Adipocyte (in vitro differentiated cells): ENCODE measurements around the gene TGM2.
"Not testable (repeated sequence)": the region's sequence is repeated elsewhere in the genome, so short reads cannot be mapped to it uniquely, and the experiment has no call there.

Experiments
- DNase-seq: peaks from one replicate; pipeline ENCODE4 v3.0.0-alpha.2; 2015; ENCODE audit warnings: low read depth
- H3K27me3 ChIP-seq: replicated peaks from 2 replicates; pipeline ENCODE4 v1.7.0; 2013; ENCODE audit warnings: mild to moderate bottlenecking, low read length, moderate library complexity; ENCODE audit not compliant: control insufficient read depth, insufficient read depth
- H3K36me3 ChIP-seq: 2 replicates; pipeline ENCODE4 v1.7.0; 2013; ENCODE audit warnings: low read length, mild to moderate bottlenecking, moderate library complexity; ENCODE audit not compliant: control insufficient read depth, insufficient read depth, severe bottlenecking
- H3K4me1 ChIP-seq: 2 replicates; pipeline ENCODE4 v1.7.0; 2013; ENCODE audit warnings: mild to moderate bottlenecking, low read length, moderate library complexity; ENCODE audit not compliant: control insufficient read depth, insufficient read depth
- H3K4me3 ChIP-seq: 2 replicates; pipeline ENCODE4 v1.7.0; 2013; ENCODE audit warnings: mild to moderate bottlenecking, low read length, moderate library complexity
- H3K9ac ChIP-seq: 2 replicates; pipeline ENCODE4 v1.7.0; 2013; ENCODE audit warnings: mild to moderate bottlenecking, low read length, moderate library complexity
- H3K9me3 ChIP-seq: 2 replicates; pipeline ENCODE4 v1.7.0; 2013; ENCODE audit warnings: mild to moderate bottlenecking, low read length, moderate library complexity; ENCODE audit not compliant: control insufficient read depth

TGM2 gene

DNA sequence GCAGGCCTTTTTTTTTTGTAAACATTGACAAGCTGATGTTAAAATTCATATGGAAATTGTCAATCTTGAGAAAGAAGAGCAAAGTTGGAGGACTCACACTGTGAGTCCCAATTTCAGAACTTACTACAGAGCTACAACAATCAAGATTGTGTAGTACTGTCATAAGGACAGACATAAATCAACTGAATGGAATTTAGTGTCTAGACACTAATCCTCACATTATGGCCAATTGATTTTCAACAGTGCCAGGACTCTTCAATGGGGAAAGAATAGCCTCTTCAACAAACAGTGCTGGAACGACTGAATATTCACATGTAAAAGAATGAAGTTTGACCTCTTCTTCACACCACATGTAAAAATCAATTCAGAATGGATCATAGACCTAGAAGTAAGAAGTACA is 60.8 kb downstream of the TGM2 start:
- Histone ChIP-seq H3K9ac (no peak overlapping the region), H3K27me3 (no peaks in the 10 kb centered on the region), H3K4me1 (peaks cover 12% of the 10 kb centered on the region), H3K36me3 (no peaks in the 10 kb centered on the region), H3K4me3 (no peak overlapping the region), H3K9me3 (peaks cover 19% of the 10 kb centered on the region)
- no peak for DNase-seq

DNA sequence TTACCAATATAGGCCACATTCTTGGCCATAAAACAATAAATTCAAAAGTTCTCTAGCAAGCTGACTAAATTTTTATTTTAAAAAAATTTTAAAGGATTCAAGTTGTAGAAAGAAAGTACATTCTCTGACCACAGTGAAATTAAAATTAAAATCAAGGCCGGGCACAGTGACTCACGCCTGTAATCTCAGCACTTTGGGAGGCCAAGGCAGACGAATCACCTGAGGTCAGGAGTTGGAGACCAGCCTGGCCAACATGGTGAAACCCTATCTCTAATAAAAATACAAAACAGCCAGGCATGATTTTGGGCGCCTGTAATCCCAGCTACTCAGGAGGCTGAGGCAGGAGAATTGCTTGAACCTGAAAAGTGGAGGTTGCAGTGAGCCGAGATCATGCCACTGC is 62.9 kb downstream of the TGM2 start:
- not testable (repeated sequence) for H3K27me3 ChIP-seq, H3K4me3 ChIP-seq, H3K36me3 ChIP-seq, H3K9ac ChIP-seq, DNase-seq, H3K4me1 ChIP-seq
- H3K9me3 ChIP-seq, result peaks cover 19% of the 10 kb centered on the region

DNA sequence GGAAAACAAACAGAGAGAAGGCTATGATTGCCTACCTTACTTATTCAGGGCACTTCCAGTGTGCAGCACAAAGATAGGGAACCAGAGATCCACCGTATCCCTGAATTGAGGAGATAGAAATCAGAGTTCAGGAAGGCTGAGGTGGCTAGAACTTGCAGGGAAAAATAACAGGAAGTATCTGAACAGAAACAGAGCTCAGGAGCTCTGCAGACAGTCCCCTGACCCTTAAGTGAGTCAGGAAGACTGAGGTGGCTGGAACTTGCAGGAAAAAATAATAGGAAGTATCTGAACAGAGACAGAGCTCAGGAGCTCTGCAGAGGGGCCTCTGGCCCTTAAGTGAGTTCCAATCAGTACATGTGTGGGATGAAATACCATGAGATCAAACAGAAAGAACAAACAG is 66.1 kb downstream of the TGM2 start:
- no peak for DNase-seq

DNA sequence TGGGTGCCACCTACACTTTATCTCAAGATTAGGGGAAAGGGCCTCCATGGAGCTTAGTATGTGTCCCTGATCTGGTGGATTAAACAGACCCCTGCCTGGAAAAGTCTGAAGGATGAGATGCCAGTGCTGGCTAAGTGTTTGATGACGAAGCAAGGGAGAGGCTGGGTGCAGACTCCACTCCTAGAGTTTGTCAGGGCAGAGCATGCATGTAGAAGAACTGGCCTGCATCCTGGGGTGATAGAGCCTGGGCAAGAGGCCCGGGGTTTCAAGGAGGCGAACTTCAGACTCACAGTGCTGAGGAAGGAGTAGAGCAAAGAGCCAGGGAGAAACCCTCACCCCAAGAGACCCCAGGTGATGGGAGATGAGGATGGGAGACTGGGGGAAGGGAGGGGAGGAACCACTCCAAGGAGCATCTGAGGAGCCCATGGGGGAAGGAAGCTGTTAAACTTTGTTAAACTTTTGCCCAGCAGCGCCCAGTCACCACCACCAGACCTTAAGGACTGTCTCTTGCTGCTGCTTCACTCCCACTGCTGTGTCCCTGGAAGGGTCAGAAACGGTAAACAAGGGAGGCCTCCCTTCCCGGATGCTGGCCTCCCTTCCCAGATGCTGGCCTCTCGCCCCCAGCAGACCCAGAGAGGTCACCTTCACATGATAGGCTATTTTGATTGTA is 69.9 kb downstream of the TGM2 start:
- Histone ChIP-seq H3K36me3 (peaks cover 14% of the 10 kb centered on the region), H3K9ac (no peak overlapping the region), H3K9me3 (peaks cover 3% of the 10 kb centered on the region), H3K4me3 (no peak overlapping the region), H3K4me1 (peaks cover 42% of the 10 kb centered on the region), H3K27me3 (no peaks in the 10 kb centered on the region)
- no peak for DNase-seq

More for the DNA sequence above, 66.1 kb downstream of the TGM2 start:
- H3K9ac ChIP-seq, result no peak overlapping the region
- peaks cover 16% of the 10 kb centered on the region for H3K4me1 ChIP-seq
- H3K9me3 ChIP-seq, result peaks cover 19% of the 10 kb centered on the region
- no peak overlapping the region for H3K4me3 ChIP-seq
- no peaks in the 10 kb centered on the region for H3K27me3 ChIP-seq
- no peaks in the 10 kb centered on the region for H3K36me3 ChIP-seq

DNA sequence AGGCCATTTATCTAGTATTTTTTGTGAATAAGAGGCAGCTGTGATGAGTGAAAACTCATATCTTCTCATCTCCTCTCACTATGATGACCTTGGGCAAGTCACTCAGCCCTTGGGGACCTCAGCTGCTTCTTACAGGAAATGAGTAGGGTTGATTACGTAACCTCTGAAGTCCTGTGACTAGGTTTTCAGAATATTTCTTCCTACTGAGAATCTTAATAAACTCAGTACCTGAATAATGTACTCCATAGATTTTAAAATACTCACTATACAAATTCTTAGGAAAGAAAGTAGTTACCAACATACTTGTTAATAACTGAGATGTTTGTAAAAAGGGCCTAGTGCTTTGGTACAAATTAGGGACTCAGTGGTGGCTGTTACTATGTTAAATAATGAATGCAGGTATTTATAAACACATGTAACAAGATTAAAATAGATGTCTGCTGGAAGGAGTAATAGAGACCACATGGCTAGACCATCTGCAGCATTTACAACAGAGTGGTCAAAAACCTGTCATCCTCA is 70.6 kb downstream of the TGM2 start:
- H3K36me3 ChIP-seq, result peaks cover 21% of the 10 kb centered on the region
- H3K4me3 ChIP-seq, result no peak overlapping the region
- H3K9ac ChIP-seq, result no peak overlapping the region
- DNase-seq, result peak; percentile 72
- H3K27me3 ChIP-seq, result no peaks in the 10 kb centered on the region
- peaks cover 42% of the 10 kb centered on the region for H3K4me1 ChIP-seq
- no peaks in the 10 kb centered on the region for H3K9me3 ChIP-seq

DNA sequence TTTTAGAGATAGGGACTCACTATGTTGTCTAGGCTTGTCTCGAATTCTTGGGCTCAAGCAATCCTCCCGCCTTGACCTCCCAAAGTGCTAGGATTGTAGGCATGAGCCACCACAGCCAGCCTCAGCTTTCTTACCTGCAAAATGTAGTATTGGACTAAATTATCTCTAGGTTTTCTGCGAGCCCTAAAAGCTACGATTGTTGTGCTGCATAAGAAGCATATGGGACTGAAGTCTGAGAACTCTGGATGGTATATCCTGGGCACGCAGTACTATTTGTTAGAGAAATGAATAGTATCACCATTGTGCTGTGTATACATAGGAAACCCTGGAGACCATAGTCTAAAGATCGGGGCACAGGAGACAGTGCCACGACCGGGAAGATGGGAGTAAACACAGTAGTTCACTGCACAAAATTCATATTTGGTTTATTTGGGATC is 71.4 kb downstream of the TGM2 start:
- Histone ChIP-seq H3K4me1 (peaks cover 42% of the 10 kb centered on the region), H3K9ac (no peak overlapping the region), H3K27me3 (no peaks in the 10 kb centered on the region), H3K9me3 (no peaks in the 10 kb centered on the region), H3K4me3 (no peak overlapping the region), H3K36me3 (peaks cover 26% of the 10 kb centered on the region)
- DNase-seq, result no peak

DNA sequence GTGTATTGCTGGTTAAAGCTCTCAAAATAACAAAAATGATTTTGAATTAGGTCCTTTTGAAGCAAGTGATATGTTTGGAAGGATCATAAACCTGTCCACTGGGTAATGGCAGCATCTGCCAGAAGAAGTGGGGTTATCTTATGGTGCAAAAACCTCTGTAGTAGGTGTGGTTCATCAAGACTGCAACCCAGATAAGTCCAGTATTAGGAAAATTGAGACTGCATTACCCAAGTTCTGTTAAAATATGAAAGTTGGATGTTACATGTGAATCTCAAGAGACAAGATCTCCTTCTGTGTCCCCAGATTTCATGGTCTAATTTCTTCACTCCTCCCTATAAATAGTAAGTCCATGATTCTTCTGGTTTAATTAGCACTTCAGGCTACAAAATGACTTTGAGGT is 72.2 kb downstream of the TGM2 start:
- no peak for DNase-seq
- H3K4me1 ChIP-seq, result peaks cover 42% of the 10 kb centered on the region
- H3K9ac ChIP-seq, result no peak overlapping the region
- H3K4me3 ChIP-seq, result no peak overlapping the region
- no peaks in the 10 kb centered on the region for H3K27me3 ChIP-seq
- H3K36me3 ChIP-seq, result peaks cover 34% of the 10 kb centered on the region
- no peaks in the 10 kb centered on the region for H3K9me3 ChIP-seq

DNA sequence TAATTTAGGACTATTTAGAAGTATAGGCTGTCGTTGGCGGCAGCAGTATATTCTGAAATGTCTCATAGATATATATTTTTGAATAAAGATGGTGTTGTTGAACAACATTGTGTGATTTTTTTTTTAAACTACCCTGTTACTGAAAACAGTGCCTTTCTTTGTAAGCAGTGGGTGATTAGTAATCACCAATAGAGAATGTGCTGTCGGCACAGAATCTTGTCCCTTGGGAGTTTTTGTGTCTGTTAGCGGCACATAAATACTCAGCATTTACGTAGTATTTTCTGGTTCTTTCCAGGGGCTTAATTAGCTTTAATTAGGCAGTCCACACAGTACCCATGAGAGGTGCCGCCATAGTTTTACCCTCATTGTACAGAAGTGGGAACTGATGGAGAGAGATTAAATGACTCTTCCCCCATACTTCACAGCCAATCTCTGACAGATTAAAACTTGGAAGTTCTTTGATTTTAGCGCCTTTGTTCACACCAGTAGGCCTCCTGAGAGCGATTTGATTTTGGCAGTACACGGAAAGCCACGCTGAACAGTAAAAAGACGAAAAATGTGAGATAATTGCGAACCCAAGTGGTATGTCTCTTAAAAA is 72.7 kb downstream of the TGM2 start:
- Histone ChIP-seq H3K9ac (no peak overlapping the region), H3K9me3 (no peaks in the 10 kb centered on the region), H3K4me3 (no peak overlapping the region), H3K36me3 (peaks cover 39% of the 10 kb centered on the region), H3K27me3 (no peaks in the 10 kb centered on the region), H3K4me1 (peaks cover 42% of the 10 kb centered on the region)
- DNase-seq, result no peak

DNA sequence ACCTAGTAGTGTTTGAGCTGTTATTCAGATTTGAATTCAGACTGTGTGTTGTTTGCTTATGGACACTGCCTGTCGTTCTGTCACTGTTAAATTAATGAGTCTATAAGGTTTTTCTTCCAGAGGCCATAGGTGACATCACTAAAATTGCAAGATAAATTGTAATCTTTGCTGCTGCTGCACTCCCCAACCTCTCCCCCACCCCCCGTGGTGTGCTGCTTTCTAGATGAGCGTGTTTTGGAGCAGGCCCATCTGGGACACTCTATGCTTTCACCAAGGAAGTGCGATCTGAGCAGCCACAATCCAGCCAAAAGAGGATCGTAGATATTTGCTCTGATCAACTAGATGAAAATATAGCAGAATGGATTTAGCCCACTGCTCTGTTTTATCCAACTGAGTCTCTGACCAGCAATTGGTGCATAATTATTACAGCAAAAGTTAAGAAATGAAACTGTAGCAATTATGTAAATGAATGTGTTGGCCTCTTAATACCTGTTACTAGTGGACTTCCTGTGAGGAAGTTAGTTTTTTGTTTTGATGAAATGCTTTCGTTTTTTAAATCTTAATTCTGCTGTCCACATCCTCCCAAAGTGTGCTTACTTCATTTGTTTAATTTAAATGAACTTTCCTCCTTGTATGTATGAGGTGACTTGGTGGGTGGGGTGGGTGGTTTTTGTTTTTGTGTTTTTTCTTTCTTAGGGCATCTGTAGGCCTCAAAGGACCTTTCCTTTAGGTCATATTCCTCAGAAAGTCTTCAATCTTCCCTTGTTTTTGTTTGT is 73.4 kb downstream of the TGM2 start:
- H3K4me3 ChIP-seq, result no peak overlapping the region
- H3K27me3 ChIP-seq, result no peaks in the 10 kb centered on the region
- peaks cover 45% of the 10 kb centered on the region for H3K36me3 ChIP-seq
- no peak overlapping the region for H3K9ac ChIP-seq
- H3K9me3 ChIP-seq, result no peaks in the 10 kb centered on the region
- H3K4me1 ChIP-seq, result peaks cover 42% of the 10 kb centered on the region
- no peak for DNase-seq

DNA sequence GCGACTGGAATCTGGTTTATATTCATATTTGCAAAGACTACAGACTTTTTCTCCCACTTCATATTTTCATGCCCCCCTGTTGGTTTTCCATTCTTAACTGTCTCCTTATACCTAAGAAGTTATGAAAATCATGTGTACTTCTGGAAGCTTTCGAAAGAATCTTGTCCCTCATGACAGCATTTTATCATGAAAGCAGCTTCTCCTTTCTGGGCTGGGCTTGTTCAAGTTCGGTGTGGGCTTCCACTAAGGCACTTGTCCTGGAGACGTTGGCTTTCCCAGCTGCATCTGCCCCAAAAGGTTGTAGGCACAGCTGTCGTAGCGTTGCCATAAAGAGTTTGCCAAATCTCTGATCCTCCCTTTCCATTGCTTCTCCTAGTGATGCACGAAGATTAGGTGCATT is 75.0 kb downstream of the TGM2 start:
- Histone ChIP-seq H3K9me3 (no peaks in the 10 kb centered on the region), H3K4me1 (peaks cover 37% of the 10 kb centered on the region), H3K36me3 (peaks cover 56% of the 10 kb centered on the region), H3K4me3 (no peak overlapping the region), H3K9ac (no peak overlapping the region), H3K27me3 (no peaks in the 10 kb centered on the region)
- no peak for DNase-seq

DNA sequence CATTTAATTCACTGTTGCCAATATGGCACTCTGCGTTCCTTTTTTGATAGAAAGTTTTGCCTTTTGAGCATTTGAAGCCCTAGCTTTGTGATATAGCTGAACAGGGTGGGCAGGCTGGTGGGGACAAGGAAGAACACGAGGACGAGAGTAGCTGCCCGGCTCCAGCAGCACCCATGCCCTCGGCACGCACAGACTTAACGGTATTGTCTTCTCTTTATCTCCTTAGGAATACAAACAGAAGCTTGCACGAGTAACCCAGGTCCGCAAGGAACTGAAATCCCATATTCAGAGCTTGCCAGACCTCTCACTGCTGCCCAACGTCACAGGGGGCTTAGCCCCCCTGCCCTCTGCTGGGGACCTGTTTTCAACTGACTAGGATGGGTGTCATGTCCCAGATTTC is 75.6 kb downstream of the TGM2 start:
- Histone ChIP-seq H3K9me3 (no peaks in the 10 kb centered on the region), H3K4me1 (peaks cover 31% of the 10 kb centered on the region), H3K36me3 (peaks cover 61% of the 10 kb centered on the region), H3K9ac (no peak overlapping the region), H3K4me3 (no peak overlapping the region), H3K27me3 (no peaks in the 10 kb centered on the region)
- no peak for DNase-seq
